ENCODE results near the gene RAP2B.
A peak's percentile ranks its signal among the peaks of the same experiment; 100 is the strongest.
"Not testable (repeated sequence)": the region's sequence is repeated elsewhere in the genome, so short reads cannot be mapped to it uniquely, and the experiment has no call there.

RAP2B gene

GRCh38 chr3:153161714-153162512 is at the start of gene RAP2B:
RAP2B (plus strand) TSS chr3:153162226; CDS start chr3:153162694, 468 bp downstream.
- FAIRE-seq = no peak
- DNase-seq (ENCODE audit: low spot score) = peak; percentile 79

GRCh38 chr3:153113541-153113940 is 48.5 kb upstream of the RAP2B start:
- FAIRE-seq = no peak
- DNase-seq (ENCODE audit: low spot score) = no peak

GRCh38 chr3:153114270-153114669 is 47.8 kb upstream of the RAP2B start:
- not testable (repeated sequence) for FAIRE-seq; DNase-seq (ENCODE audit: low spot score)

GRCh38 chr3:153115326-153115725 is 46.7 kb upstream of the RAP2B start:
- FAIRE-seq (no peak), DNase-seq (ENCODE audit: low spot score) (no peak)

- no peak for DNase-seq (ENCODE audit: low spot score)
- FAIRE-seq = no peak
These were observed 34.2 kb upstream of the RAP2B start for GRCh38 chr3:153127788-153128187.

- DNase-seq (ENCODE audit: low spot score) (no peak), FAIRE-seq (no peak)
These were observed 32.6 kb upstream of the RAP2B start for GRCh38 chr3:153129426-153129825.

- FAIRE-seq (no peak), DNase-seq (ENCODE audit: low spot score) (no peak)
These were observed 32.2 kb upstream of the RAP2B start for GRCh38 chr3:153129866-153130265.

GRCh38 chr3:153130312-153130977 is 31.6 kb upstream of the RAP2B start:
- DNase-seq (ENCODE audit: low spot score) (peak; percentile 70), FAIRE-seq (peak; percentile 86)

GRCh38 chr3:153137626-153138025 is 24.4 kb upstream of the RAP2B start:
- no peak for DNase-seq (ENCODE audit: low spot score)
- no peak for FAIRE-seq

- FAIRE-seq (peak; percentile 96), DNase-seq (ENCODE audit: low spot score) (peak; percentile 97)
These were observed 23.5 kb upstream of the RAP2B start for GRCh38 chr3:153138276-153139210.

GRCh38 chr3:153142961-153143360 is 19.1 kb upstream of the RAP2B start:
- DNase-seq (ENCODE audit: low spot score) (no peak), FAIRE-seq (no peak)

GRCh38 chr3:153144071-153144470 is 18.0 kb upstream of the RAP2B start:
- no peak for DNase-seq (ENCODE audit: low spot score)
- FAIRE-seq = no peak

GRCh38 chr3:153144779-153145178 is 17.2 kb upstream of the RAP2B start:
- FAIRE-seq = peak; percentile 95
- DNase-seq (ENCODE audit: low spot score) = peak; percentile 66

- FAIRE-seq (no peak), DNase-seq (ENCODE audit: low spot score) (no peak)
These were observed 16.6 kb upstream of the RAP2B start for GRCh38 chr3:153145454-153145853.

GRCh38 chr3:153146191-153147053 is 15.6 kb upstream of the RAP2B start:
- FAIRE-seq (no peak), DNase-seq (ENCODE audit: low spot score) (no peak)

- no peak for DNase-seq (ENCODE audit: low spot score)
- no peak for FAIRE-seq
These were observed 11.0 kb upstream of the RAP2B start for GRCh38 chr3:153150991-153151390.

- FAIRE-seq; DNase-seq (ENCODE audit: low spot score): not testable (repeated sequence)
These were observed 6.2 kb upstream of the RAP2B start for GRCh38 chr3:153155786-153156185.

GRCh38 chr3:153158189-153158588 is 3.8 kb upstream of the RAP2B start:
- DNase-seq (ENCODE audit: low spot score) = no peak
- FAIRE-seq = no peak

- DNase-seq (ENCODE audit: low spot score) (no peak), FAIRE-seq (no peak)
These were observed 2.9 kb upstream of the RAP2B start for GRCh38 chr3:153158961-153159735.
